Fibroblast of mammary gland (primary cell): ENCODE data around the gene IL22RA2.

Source experiments
- DNase-seq: peaks from one replicate; pipeline ENCODE4 v3.0.0-alpha.2; 2010; ENCODE audit warnings: low read depth
- H3K4me3 ChIP-seq: 2 replicates; pipeline ENCODE4 v1.5.1; 2011; ENCODE audit warnings: low read depth, mild to moderate bottlenecking, low read length, moderate library complexity; ENCODE audit not compliant: control insufficient read depth
- TF ChIP-seq, protein P1 (sequence below): conservative IDR thresholded peaks from 2 replicates; pipeline ENCODE4 v1.5.1; 2011; ENCODE audit warnings: low read depth, low read length, inconsistent platforms; ENCODE audit not compliant: control insufficient read depth, insufficient read depth

The IL22RA2 gene

GRCh38 chr6:137160763-137161162 lies 12.7 kb downstream of the IL22RA2 start:
- TF ChIP-seq, protein P1, sequence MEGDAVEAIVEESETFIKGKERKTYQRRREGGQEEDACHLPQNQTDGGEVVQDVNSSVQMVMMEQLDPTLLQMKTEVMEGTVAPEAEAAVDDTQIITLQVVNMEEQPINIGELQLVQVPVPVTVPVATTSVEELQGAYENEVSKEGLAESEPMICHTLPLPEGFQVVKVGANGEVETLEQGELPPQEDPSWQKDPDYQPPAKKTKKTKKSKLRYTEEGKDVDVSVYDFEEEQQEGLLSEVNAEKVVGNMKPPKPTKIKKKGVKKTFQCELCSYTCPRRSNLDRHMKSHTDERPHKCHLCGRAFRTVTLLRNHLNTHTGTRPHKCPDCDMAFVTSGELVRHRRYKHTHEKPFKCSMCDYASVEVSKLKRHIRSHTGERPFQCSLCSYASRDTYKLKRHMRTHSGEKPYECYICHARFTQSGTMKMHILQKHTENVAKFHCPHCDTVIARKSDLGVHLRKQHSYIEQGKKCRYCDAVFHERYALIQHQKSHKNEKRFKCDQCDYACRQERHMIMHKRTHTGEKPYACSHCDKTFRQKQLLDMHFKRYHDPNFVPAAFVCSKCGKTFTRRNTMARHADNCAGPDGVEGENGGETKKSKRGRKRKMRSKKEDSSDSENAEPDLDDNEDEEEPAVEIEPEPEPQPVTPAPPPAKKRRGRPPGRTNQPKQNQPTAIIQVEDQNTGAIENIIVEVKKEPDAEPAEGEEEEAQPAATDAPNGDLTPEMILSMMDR = no peak

GRCh38 chr6:137159912-137160311 lies 13.5 kb downstream of the IL22RA2 start:
- no peak overlapping the region for H3K4me3 ChIP-seq
- TF ChIP-seq, protein P1 = no peak
- DNase-seq = peak; percentile 12

More at GRCh38 chr6:137160763-137161162, 12.7 kb downstream of the IL22RA2 start:
- H3K4me3 ChIP-seq = no peak overlapping the region
- DNase-seq = peak; percentile 33

DNA sequence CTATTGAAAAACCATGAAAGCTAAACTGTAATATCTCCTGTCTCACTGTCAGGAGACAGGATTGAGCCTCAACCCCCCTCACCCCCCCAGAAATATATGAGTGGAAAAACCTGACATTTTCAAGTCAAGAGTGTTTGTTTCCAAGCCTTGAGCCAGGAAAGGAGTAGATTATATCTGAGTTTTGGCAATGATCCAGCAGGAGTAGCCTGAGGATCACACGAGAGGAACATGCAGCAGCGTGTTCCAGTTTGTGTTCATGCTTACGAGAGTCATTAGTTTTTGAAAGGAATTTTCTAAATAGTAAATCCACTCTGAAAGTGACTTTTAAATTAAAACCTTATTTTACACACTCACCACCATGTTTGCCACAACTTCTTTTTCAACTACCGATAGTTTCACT lies 15.8 kb downstream of the IL22RA2 start:
- H3K4me3 ChIP-seq = no peak overlapping the region
- TF ChIP-seq, protein P1 = no peak
- DNase-seq = no peak

DNA sequence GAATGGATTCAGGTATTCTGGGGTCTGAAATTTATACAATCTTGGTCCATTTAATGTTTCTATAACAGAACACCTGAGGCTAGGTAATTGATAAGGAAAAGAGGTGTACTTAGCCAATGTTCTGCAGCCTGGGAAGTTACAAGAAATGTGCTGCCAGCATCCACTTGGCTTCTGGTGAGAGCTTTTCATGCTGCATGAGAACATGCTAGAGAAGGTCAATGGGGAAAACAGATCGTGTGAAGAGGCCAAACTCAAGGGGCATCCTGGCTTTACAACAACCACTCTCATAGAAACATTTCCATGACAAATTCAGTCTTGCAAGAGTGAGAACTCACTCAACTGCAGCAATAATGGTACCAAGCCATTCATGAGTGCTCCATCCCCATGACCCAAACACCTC lies 16.8 kb downstream of the IL22RA2 start:
- TF ChIP-seq, protein P1 = no peak
- DNase-seq = no peak
- H3K4me3 ChIP-seq = no peak overlapping the region

GRCh38 chr6:137155830-137156229 lies 17.6 kb downstream of the IL22RA2 start:
- TF ChIP-seq, protein P1 = no peak
- DNase-seq = peak; percentile 84
- no peak overlapping the region for H3K4me3 ChIP-seq

- no peak overlapping the region for H3K4me3 ChIP-seq
Measured at GRCh38 chr6:137150072-137150471, 23.4 kb downstream of the IL22RA2 start.

More at GRCh38 chr6:137150072-137150471, 23.4 kb downstream of the IL22RA2 start:
- TF ChIP-seq, protein P1 = no peak
- no peak for DNase-seq
